ENCODE measurements around the gene SEMA4C.
"Not testable (repeated sequence)": the region's sequence is repeated elsewhere in the genome, so short reads cannot be mapped to it uniquely, and the experiment has no call there.

SEMA4C gene

GRCh38 chr2:96866149-96866548 is 3.7 kb downstream of the SEMA4C start:
- no peak for DNase-seq

DNA sequence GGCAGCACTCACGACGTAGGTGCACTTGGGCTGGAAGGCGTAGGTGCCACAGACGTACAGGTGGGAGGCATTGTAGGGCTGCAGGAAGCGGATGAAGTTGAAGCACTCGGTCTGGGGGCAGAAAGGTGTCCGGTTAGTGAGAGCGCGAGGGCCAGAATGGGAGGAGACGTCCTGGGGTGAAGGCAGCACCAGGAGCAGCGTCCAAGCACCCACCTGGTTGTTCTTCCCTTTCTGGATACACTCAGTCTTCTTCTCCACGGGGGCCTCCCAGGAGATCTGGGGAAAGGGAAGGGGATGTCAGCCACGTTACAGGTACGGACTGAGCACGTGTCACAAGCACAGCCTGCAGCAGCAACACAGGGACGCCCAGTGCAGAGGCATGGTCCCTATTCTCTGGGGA is 4.2 kb downstream of the SEMA4C start:
- DNase-seq: no peak

- DNase-seq: no peak
Observed at GRCh38 chr2:96864343-96865091, 5.4 kb downstream of the SEMA4C start.

DNA sequence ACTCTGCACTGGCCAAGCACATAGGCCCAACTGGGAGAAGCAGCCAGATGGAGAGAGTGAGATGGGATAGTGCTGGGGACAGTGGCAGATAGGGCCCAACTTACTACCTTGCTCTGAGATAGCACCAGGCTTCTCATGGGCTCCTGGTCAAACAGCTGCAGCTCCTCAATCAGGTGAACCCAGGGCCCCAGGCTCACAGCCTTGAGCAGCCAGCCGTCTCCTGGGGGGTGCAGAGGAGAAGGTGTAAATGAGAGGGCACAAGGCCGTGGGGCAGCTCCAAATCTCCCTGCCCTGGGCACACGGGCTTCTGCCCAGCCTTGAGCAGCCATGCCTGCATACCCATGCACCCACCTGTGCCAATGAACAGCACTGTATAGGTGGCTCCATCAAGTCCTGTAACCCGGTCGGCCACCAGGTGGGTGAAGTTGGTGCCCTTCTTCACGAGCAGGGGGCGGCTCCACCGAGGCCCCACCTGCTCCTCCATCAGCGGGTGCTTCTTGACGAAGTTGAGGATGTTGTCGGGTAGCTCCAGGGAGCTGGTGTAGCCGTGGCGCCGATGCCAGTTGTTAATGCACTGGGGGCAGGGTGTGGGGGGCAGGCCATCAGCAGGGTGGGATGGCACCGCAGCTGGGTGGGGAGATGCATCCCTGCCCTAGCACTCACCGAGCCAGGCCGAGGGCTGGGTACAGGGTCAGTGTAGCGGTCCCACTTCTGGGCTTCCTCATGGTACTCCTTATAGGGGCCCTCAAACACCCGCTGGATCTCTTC is 6.1 kb downstream of the SEMA4C start:
- no peak for DNase-seq

DNA sequence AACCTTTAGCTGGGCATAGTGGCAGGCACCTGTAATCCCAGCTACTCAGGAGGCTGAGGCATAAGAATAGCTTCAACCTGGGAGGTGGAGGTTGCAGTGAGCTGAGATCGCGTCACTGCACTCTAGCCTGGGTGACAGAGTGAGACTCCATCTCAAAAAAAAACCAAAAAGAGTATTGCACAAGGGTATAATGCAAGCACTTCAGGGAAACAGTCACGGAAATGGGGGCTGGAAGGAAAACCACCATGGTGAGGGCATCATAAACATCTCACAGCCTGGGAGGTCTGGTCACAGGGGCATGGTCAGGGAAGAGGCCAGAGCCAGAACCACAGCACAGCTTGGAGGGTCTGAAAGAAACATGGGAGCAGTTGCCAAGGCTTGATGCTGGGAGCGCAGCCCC is 6.8 kb downstream of the SEMA4C start:
- not testable (repeated sequence) for DNase-seq

DNA sequence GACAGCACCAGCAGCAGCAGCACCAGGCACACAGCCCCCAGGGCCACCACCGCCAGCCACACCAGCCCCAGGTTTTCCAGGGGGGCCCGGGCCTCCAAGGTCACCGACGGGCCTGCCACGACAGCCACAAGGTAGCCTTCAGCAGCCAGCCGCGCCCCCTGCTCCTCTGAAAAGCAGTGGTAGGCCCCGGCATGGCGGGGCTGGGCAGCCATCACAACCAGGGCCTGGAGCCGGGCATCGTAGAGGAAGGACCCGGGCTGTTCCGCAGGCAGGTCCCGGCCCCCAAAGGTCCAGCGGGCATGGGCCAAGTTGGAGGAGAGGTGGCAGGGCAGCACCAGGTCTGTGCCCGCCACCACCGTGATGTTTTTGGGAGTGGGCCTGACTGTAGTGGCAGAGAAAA is 8.8 kb downstream of the SEMA4C start:
- DNase-seq: no peak

DNA sequence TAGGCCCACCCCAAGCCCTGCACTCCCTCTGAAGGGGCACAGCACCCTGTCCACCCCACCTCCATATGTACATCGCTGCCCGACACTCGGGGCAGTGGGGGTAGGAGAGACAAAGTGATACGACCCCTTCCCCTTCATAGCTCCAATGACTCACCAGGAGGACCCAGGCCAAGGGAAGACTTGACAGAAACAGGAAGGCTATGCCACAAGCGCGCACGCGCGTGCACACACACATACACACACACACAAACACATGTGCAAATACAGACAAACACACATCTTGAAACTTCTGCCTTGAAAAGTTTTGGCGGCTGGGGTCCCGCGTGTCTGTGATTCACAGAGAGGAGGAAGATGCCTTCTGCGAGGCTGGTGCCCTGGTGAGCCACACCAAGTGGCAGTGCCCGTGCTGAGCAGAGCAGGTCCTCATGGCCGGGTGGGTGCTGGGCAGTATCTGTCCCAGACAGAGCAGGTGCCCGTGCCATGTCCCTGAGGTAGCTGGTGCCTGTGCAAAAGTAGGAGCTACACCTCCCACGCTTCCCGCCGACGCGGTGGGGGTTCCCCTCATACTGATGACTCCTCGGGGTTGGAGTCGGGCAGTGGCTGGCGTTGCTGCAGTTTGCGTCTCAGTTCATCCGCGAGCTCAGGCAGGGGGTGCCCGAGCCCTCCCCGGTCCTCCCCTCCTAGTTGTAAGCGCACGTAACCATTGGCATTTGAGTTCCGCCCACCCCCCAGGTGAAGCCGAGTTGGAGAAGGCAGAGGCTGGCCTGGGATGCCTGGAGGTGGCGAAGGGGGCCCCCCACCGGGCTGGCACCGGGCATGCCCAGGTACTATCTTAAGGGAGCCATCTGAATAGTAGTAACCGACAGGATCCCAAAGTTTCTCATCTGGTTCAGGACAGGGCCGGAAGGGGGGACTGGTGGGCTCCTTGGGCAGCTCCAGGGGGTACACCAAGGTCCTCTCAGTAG is 9.5 kb downstream of the SEMA4C start:
- DNase-seq: no peak

GRCh38 chr2:96859681-96860064 is 10.2 kb downstream of the SEMA4C start:
- DNase-seq: no peak

- no peak for DNase-seq
Observed at GRCh38 chr2:96859099-96859649, 10.7 kb downstream of the SEMA4C start.

DNA sequence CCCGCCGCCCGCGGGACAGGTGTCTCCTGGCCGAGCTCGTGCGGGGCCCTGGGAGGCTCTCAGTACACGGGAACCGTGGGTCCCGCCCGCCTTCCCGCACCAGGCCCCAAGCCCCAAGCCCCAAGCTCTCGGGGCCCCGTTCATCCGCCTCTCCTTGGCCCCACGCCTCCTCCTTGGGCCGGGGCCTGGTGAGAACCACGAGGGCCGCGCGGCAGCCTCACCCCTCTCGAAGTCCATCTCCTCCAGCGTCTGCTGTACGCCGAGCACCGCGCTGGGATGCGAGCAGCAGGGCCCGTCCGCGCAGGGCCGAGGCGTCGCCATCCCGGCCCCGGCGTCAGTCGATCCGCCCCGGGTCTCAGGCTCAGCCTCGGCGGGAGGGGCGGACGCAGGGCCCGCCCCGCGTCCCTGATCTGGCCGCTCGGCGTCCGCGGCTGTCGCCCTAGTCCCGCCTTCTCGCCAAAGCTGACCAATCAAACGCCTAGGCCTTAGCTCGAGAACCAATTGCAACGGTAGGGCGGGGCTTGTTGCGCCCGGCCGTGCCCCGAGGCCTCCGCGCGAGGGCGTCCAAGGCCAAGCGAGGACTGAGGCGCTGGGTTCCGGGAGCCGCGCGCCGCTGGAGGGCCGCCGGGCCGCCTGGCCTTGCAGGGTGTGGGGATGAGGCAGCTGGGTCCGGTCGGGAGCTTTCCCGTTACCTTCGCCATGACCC is 12.1 kb downstream of the SEMA4C start, which contains the start of gene ANKRD39:
Gene ANKRD39, minus strand, starts transcription at position 350 of the 706 bp plus-strand sequence. Its CDS starts 29 bp downstream, at position 321.
- peak; percentile 96 for DNase-seq

- DNase-seq: peak; percentile 58
Observed at GRCh38 chr2:96856776-96857666, 12.9 kb downstream of the SEMA4C start.

GRCh38 chr2:96853321-96853720 is 16.6 kb downstream of the SEMA4C start:
- no peak for DNase-seq

DNA sequence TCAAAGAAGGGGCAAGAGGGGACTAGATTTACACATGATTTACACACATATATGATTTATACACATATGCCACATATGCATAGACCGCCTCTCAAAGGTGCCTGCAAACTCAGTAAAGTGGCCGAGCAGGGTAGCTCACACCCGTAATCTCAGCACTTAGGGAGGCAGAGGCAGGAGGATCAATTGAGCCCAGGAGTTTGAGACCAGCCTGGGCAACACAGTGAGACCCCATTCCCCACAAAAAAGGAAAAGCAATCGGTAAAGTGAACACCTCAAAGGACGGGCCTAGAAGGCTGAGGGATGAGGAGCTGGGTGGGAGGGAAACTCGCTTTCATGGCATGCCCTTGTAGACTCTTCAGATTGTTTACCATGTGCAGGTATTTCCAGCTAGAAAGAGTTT is 17.2 kb downstream of the SEMA4C start:
- no peak for DNase-seq

GRCh38 chr2:96848264-96848663 is 21.6 kb downstream of the SEMA4C start:
- DNase-seq: no peak

DNA sequence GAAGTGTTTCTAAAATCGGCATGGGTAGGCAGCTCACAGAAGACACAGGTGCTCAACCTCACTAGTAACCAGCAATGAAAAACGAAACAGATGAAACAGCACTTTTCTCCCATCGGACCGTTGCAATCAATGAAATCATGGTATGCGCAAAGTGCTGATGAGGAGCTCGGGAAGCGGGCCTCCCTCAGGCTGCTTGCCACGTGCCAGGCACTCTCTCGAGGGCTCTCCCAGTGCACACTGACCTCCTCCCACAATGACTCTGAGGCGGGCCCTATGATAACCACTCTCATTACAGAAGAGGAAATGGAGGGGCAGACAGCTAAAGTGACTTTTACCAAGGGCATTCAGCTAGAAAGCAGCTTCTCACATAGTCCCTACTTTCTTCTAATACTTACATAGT is 22.3 kb downstream of the SEMA4C start:
- no peak for DNase-seq

DNA sequence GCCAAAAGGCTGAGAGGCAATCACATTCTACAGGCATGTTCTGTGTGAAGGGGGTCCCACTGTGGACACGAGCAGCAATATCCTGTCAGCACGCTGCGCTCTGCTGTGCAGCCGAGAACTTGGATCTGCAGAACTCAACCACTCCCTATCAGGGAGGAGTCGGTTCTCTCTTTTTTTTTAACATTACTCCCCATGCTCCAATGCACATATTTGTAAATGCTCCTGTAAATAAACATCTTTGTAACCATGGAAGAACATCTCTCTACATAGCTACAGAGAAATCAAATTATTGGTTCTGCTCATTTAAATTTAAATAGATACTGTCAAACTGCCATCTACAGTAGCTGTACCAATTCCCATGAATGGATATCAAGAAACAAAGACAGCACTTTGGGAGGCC is 23.1 kb downstream of the SEMA4C start:
- DNase-seq: no peak

DNA sequence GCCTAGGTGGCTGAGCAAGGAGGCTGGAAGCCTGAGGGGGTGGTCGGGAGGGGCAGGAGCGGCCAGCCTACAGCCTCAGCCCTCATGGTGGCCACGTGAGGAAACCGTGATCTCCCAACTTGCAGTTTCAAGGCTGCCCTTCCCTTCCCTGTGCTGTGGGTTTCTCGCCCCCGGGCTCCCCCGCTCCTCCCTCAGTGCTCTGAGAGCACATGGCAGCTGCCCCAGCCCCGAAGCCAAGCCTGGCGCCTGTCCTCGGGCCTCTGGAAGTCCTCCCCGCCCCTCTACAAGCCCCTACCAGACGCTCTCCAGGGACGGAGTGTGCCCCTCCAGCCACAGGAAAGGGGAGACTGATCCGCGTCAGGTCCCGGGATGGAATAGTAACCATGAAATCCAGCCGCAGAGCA is 25.5 kb downstream of the SEMA4C start:
- DNase-seq: no peak

DNA sequence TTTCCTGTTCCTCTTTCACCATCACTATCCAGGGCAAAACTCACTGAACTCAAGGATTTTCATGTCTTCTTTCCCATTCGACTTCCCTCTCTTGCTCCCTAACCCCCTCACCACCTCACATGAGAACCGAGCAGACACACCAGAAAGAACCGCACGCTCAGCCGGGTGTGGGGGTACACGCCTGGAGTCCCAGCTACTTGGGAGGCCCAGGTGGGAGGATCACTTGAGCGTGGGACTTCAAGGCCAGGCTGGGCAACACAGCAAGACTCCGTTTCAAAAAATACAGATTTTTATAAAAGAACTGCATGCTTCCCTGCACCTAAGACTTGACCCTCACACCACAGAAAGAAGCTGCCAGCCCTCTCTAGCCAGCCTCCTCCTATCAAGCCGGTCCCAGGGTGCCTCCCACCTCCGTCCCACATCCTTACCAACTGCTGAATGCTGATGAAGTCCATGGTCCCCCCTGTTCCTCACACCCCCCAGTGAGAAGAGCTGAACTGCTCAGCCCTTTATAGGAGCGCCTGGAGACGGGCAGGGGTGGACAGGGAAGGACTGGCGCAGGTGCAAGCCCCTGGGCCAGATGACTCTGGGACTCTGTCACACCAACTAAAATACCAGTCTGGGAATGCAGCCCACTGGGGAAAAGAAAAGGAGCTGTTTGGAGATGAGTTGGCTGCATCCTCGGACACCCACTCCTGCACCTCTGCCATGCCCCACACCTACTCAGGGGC is 26.2 kb downstream of the SEMA4C start, which contains the start of gene ANKRD23:
Gene ANKRD23, minus strand, starts transcription at position 484 of the 731 bp plus-strand sequence. Its CDS starts 29 bp downstream, at position 455.
- no peak for DNase-seq

GRCh38 chr2:96842600-96842999 is 27.3 kb downstream of the SEMA4C start:
- no peak for DNase-seq

Measured in NCI-H1105 treated with DMSO at 0.1 percent for 48 hours (cell line).